Gastroesophageal sphincter (tissue), 4 donors: ENCODE measurements around the gene E2F2. TPM values are rescaled to one million over a fixed set of nuclear protein-coding genes. Genes with fewer than 3 reads are reported as not detected.
A peak's percentile ranks its signal among the peaks of the same experiment; 100 is the strongest.

Experiments used
- ATAC-seq: fragments of 150-250 bp; one replicate; pipeline ENCODE4 v1.9.1; 2016; ENCODE audit warnings: mild to moderate bottlenecking, moderate library complexity
- H3K27ac ChIP-seq, 4 donors: fragments of 200-600 bp; sonication (generic) in 3 of 4; 1 replicate in 3 of 4; 2 replicates in 1 of 4; pipeline ENCODE4 v1.5.1; 2016 to 2019
- H3K27me3 ChIP-seq: fragments of 200-600 bp; sonication (generic); one replicate; pipeline ENCODE4 v1.5.1; 2019
- H3K36me3 ChIP-seq, 2 donors: fragments of 200-600 bp; sonication (generic); one replicate each; pipeline ENCODE4 v1.5.1; 2019; ENCODE audit warnings: control low read depth in 1 of 2
- H3K4me1 ChIP-seq, 3 donors: fragments of 200-600 bp; sonication (generic); 1 replicate in 2 of 3; 2 replicates in 1 of 3; pipeline ENCODE4 v1.5.1; 2016 to 2019; ENCODE audit warnings: control low read depth in 2 of 3
- H3K4me3 ChIP-seq, 2 donors: fragments of 200-600 bp; sonication (generic); one replicate each; pipeline ENCODE4 v1.5.1; 2019; ENCODE audit warnings: mild to moderate bottlenecking in 1 of 2, moderate library complexity in 1 of 2
- H3K9me3 ChIP-seq, 3 donors: fragments of 200-600 bp; sonication (generic); one replicate each; pipeline ENCODE4 v1.5.1; 2017 to 2019; ENCODE audit warnings: control low read depth in 2 of 3
- CTCF ChIP-seq, 4 experiments: fragments of 200-600 bp in 2 of 4; fragments of 450-650 bp in 2 of 4; sonication (generic) in 1 of 4; IDR thresholded peaks; one replicate each; pipeline ENCODE4 v1.5.1; 2017 to 2019; ENCODE audit warnings: antibody characterized with exemption in 4 of 4, mild to moderate bottlenecking in 2 of 4, moderate library complexity in 2 of 4
- EP300 ChIP-seq: sonication (generic); formaldehyde crosslinking; IDR thresholded peaks from one replicate; pipeline ENCODE4 v1.6.1; 2017; ENCODE audit warnings: antibody characterized with exemption, mild to moderate bottlenecking
- POLR2A ChIP-seq, 2 donors: fragments of 450-650 bp; IDR thresholded peaks; one replicate each; pipeline ENCODE4 v1.6.1; 2017; ENCODE audit warnings: antibody characterized with exemption in 2 of 2, mild to moderate bottlenecking in 2 of 2, moderate library complexity in 1 of 2
- POLR2AphosphoS5 ChIP-seq: sonication (generic); formaldehyde crosslinking; IDR thresholded peaks from one replicate; pipeline ENCODE4 v1.6.1; 2017; ENCODE audit warnings: antibody characterized with exemption
- WGBS, 2 donors: methylation state at CpG; one replicate each; pipeline ENCODE4 v1.1.5; 2018; ENCODE audit warnings: low coverage in 1 of 2; 5-methylcytosine and 5-hydroxymethylcytosine counted together
- total RNA-seq, 4 donors: library from RNA; depleted of rRNA; stranded (reverse); fragments of >200 nt; gene quantifications; one replicate each; pipeline ENCODE4 v1.1.0, GENCODE V29; 2016

Gene E2F2
- total RNA-seq, 4 donors from 2014 or later, result 0.08 to 0.17 TPM; not detected in 2

DNA sequence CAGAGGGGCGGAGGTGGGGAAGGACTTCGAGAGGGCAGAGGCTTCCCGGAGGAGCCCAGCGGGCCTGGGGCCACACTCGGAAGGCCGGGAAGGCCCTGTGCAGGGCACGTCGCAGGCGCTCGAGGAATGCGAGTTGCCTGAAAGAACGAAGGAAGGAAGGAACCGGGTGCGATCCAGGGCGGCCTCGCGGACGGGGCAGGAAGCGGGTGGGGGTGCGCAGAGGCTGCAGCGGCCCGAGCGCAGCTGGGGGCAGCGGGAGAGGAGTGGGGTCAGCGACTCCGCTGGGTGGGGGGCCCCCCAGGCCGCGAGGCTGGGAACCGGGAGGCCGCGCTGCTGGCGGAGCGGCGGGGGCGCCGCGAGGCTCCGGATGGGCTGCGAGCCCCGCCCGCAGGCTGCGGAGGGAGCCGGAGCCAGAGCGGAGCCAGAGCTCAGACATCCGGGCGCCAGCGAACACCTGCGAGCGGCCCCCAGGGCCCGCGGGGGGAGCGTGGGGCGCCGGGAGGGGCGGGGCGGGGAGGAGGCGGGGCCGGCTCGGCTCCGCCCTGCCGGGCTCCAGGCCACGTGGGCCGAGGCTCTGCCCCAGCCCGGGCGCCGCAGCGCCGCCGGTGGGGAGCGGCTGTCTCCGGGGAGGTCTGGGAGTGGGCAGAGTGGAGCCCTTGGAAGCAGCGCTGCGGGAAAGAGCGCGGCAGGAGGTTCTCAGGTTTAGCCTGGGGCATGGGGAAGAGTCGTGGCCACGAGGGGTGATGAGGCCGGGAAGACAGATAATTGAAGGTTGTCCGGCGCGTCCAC lies 23.6 kb upstream of the E2F2 start:
- no peaks in the 10 kb centered on the region for H3K9me3 ChIP-seq
- ATAC-seq, result peak; percentile 78

GRCh38 chr1:23554127-23554480 lies 23.1 kb upstream of the E2F2 start:
- 22% methylated on average over 4 of the region's 12 CpGs; no CpG with 5 or more reads in 1 of the 2 donors for WGBS, 2 donors
- TF ChIP-seq CTCF (IDR thresholded peaks at IDR 0.05) (no peak), POLR2AphosphoS5 (no peak), EP300 (no peak), POLR2A (IDR thresholded peaks at IDR 0.05) (no peak)
- ATAC-seq, result no peak
- peaks cover 0 to 81% (median 10%) of the 10 kb centered on the region in 3 donors for H3K4me1 ChIP-seq
- H3K27ac ChIP-seq, result peak overlapping the region; percentile 70 to 98 (median 97)
- H3K4me3 ChIP-seq, result peak overlapping the region; percentile 22 to 88
- no peaks in the 10 kb centered on the region for H3K9me3 ChIP-seq
- H3K27me3 ChIP-seq, result no peaks in the 10 kb centered on the region
- H3K36me3 ChIP-seq, result peaks cover 0 to 11% of the 10 kb centered on the region in 2 donors

More for the DNA sequence above, 23.6 kb upstream of the E2F2 start:
- Histone ChIP-seq H3K4me1 (peaks cover 0 to 81% (median 10%) of the 10 kb centered on the region in 3 donors), H3K27ac (peak overlapping the region; percentile 94 to 98 (median 97)), H3K4me3 (peak overlapping the region; percentile 43 to 88), H3K27me3 (no peaks in the 10 kb centered on the region), H3K36me3 (peaks cover 0 to 11% of the 10 kb centered on the region in 2 donors)
- TF ChIP-seq POLR2AphosphoS5, result peak; percentile 89
- no peak for TF ChIP-seq EP300
- peak; percentile 88 to 90 for TF ChIP-seq POLR2A (IDR thresholded peaks at IDR 0.05)
- peak in 2 of 4 experiments; percentile 32 to 52 for TF ChIP-seq CTCF (IDR thresholded peaks at IDR 0.05)
- WGBS, 2 donors, result 0 to 1% methylated on average over 3 to 14 of the region's 81 CpGs

- no peak overlapping the region for H3K4me3 ChIP-seq
Measured at GRCh38 chr1:23553231-23554126, 22.4 kb upstream of the E2F2 start.

GRCh38 chr1:23551849-23552248 lies 20.8 kb upstream of the E2F2 start:
- Histone ChIP-seq H3K27me3 (no peaks in the 10 kb centered on the region), H3K4me1 (peaks cover 0 to 60% (median 14%) of the 10 kb centered on the region in 3 donors), H3K9me3 (no peaks in the 10 kb centered on the region), H3K27ac (peak overlapping the region in 2 of 4 donors; percentile 96 to 98), H3K4me3 (no peak overlapping the region), H3K36me3 (no peaks in the 10 kb centered on the region)
- no peak for ATAC-seq
- WGBS, 2 donors, result 66 to 73% methylated on average over 2 to 4 of the region's 4 CpGs
- TF ChIP-seq CTCF (IDR thresholded peaks at IDR 0.05) (no peak), EP300 (no peak), POLR2A (IDR thresholded peaks at IDR 0.05) (no peak), POLR2AphosphoS5 (no peak)

More at GRCh38 chr1:23553231-23554126, 22.4 kb upstream of the E2F2 start:
- peaks cover 0 to 75% (median 14%) of the 10 kb centered on the region in 3 donors for H3K4me1 ChIP-seq
- no peak for ATAC-seq
- H3K27me3 ChIP-seq, result no peaks in the 10 kb centered on the region
- TF ChIP-seq POLR2AphosphoS5, result no peak
- TF ChIP-seq EP300, result no peak
- no peak for TF ChIP-seq POLR2A (IDR thresholded peaks at IDR 0.05)
- TF ChIP-seq CTCF (IDR thresholded peaks at IDR 0.05), result no peak
- peak overlapping the region; percentile 70 to 98 (median 97) for H3K27ac ChIP-seq
- WGBS, 2 donors, result 76 to 78% methylated on average over 4 to 5 of the region's 21 CpGs
- H3K36me3 ChIP-seq, result peaks cover 0 to 11% of the 10 kb centered on the region in 2 donors
- H3K9me3 ChIP-seq, result no peaks in the 10 kb centered on the region
